Ecto neural progenitor cell (in vitro differentiated cells): ENCODE measurements around the gene PTPN22.

Experiments used
- DNase-seq: peaks from one replicate; pipeline ENCODE4 v3.0.0-alpha.2; 2018; ENCODE audit warnings: low spot score

Gene PTPN22

GRCh38 chr1:113800487-113800886 lies 71.0 kb downstream of the PTPN22 start:
- DNase-seq = no peak

DNA sequence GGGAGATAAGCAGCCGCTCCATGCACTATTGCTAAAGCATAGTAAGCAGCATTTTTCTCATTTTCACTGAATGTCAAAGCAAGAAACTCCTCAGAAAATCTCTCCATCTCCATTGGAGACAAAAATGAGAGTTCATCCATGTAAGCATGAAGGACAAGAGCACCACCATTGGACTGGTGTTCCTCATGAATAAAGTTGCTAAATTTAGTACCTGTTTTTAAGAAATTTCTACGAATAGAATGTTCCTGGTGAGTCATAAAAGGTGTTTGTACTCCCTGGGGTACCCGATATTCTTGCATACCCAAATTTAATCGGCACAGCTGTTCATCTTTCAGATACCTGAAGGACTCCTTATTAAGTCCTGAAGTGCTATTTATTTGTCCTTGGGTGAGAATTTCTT lies 74.0 kb downstream of the PTPN22 start:
- no peak for DNase-seq

- no peak for DNase-seq
These were observed 77.4 kb downstream of the PTPN22 start for GRCh38 chr1:113793878-113794834.

GRCh38 chr1:113792986-113793385 lies 78.5 kb downstream of the PTPN22 start:
- DNase-seq = no peak

DNA sequence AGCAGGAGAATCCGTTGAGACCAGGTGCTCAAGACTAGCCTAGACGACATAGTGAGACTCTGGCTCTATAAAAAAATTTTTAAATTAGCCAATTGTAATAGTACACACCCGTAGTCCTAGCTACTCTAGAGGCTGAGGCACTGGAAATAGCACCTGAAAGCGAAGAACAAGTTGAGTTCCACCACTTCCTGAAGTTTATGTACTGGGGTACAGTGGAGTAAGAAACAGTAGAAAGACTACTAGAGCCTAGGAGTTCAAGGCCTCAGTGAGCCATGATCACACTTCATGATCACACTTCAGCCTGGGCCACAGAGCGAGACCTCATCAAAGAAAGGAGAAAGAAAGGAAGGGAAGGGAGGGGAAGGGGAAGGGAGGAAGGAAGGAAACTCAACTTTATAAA lies 79.0 kb downstream of the PTPN22 start:
- no peak for DNase-seq

DNA sequence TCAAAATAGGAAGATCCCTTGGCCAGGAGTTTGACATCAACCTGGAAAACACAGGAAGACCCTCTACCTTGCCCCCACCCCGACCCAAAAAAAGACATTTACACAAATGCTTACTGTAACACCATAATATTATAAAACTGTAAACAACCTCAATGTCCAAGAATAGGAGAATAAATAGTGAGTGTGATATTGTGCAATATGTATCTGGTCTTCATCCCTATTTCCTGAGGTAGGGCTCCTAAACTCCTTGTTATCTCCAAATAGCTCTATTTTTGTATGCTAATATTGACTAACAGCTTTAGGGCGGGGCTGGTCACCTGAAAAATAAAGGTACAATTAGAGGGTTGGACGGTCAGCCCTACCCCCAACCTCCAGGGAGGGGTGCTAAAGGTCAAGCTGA lies 82.7 kb downstream of the PTPN22 start:
- DNase-seq = no peak

GRCh38 chr1:113787663-113788062 lies 83.8 kb downstream of the PTPN22 start:
- DNase-seq = no peak

DNA sequence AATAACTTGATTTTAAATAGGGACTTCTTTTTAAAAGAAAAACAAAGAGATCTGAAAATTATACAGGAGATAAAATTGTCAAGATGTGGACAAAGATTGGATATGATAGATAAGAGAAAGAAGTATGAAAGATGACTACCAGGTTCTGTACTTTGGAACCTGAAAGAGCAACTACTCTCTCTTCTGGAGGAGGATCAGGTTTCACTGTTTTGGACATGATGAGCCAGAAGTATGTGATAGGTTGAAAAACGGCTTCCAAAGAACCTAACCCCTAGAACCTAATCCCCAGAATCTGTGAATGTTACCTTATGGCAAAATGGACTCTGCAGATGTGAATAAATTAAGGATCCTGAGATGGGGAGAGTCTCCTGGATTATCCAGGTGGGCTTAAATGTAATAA lies 85.4 kb downstream of the PTPN22 start:
- DNase-seq = no peak

DNA sequence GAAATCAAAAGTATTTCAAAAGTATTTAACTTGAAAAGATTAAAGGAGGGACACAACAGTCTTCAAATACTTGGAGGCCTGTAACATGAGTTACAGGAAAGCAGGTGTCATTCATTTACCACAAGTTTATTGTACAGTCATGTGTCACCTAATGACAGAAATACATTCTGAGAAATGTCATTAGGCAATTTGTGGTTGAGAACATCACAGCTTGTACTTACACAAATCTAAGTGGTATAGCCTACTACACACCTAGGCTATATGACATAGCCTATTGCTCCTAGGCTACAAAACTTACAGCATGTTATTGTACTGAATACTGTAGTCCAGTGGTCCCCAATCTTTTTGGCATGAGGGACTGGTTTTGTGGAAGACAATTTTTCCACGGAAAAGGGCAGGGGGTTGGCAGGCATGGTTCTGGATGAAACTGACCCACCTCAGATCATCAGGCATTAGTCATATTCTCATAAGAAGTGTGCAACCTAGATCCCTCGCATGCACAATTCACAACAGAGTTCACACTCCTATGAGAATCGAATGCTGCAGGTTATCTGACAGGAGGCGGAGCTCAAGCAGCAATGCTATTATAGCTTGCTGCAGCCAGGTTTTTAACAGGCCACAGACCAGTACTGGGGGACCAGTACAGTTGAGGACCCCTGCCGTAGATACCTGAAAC lies 87.3 kb downstream of the PTPN22 start:
- no peak for DNase-seq

- no peak for DNase-seq
These were observed 88.0 kb downstream of the PTPN22 start for GRCh38 chr1:113783254-113784103.

- no peak for DNase-seq
These were observed 89.1 kb downstream of the PTPN22 start for GRCh38 chr1:113782406-113782805.

DNA sequence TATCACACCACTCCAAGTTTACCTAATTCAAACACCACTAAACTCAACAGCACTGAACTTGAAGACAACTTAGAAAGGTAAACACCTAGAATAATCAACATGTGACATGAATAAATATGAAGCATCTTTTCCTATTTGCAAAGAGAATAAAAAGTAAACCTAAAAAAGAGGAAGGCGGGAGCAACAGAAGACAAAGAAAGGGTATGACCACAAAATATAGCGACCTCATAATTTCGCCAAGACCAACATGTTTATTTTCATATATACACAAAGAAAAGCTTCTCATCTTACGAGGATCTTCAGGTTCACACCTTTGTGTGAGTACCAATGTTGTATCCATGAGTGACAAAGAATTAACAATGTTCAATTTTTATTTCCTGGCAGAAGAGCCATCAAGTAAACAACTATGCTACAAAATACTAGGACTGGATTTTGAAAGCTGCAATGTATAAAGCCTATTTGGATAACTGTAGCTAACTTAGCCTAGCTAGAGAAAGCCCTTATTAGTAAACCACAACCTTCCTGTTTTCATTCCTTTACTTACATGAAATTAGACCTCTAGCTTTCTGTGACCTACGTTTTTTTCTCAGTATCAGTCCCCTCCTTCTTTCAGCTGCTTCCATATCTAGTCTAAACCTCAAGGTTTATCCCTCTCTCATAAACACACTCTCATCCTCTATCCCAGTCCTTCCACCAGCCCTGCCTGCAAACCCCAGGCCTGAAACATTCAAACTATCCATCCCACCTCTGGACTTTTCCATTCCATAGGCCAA lies 91.0 kb downstream of the PTPN22 start:
- DNase-seq = no peak

DNA sequence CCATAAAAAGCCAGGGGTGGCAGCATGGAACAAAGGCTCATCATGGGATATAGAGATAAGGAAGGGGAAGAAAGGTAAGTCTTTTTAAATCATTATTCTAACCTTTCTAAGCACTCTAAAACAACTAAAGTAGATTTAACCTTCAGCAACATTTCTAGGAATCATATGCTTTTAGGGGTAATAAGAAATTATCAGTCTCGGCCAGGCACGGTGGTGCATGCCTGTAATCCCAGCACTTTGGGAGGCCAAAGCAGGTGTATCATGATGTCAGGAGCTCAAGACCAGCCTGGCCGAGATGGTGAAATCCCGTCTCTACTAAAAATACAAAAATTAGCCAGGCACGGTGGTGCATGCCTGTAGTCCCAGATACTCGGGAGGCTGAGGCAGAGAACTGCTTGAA lies 92.0 kb downstream of the PTPN22 start:
- DNase-seq = no peak

GRCh38 chr1:113777561-113777960 lies 94.0 kb downstream of the PTPN22 start:
- DNase-seq = no peak

- DNase-seq = no peak
These were observed 101.5 kb downstream of the PTPN22 start for GRCh38 chr1:113770031-113770430.

GRCh38 chr1:113769601-113769970 lies 101.9 kb downstream of the PTPN22 start:
- DNase-seq = no peak

GRCh38 chr1:113768916-113769600 lies 102.5 kb downstream of the PTPN22 start:
- no peak for DNase-seq

GRCh38 chr1:113765306-113766230 lies 105.9 kb downstream of the PTPN22 start:
- DNase-seq = no peak
